OCI-LY1 (cell line): ENCODE measurements around the gene TMEM161B.

Experiments
- CTCF ChIP-seq: fragments of 200-600 bp; sonication (generic), shearing (Covaris generic); IDR thresholded peaks from 2 replicates; pipeline ENCODE4 v1.5.1; 2017; ENCODE audit warnings: mild to moderate bottlenecking, antibody characterized with exemption, low read length, moderate library complexity, mixed read lengths
- EZH2 ChIP-seq: fragments of 200-600 bp; sonication (generic), shearing (Covaris generic); IDR thresholded peaks from 2 replicates; pipeline ENCODE4 v1.8.0; 2017; ENCODE audit warnings: borderline replicate concordance, mixed run types, mild to moderate bottlenecking, antibody characterized with exemption, low read length, moderate library complexity, mixed read lengths

DNA sequence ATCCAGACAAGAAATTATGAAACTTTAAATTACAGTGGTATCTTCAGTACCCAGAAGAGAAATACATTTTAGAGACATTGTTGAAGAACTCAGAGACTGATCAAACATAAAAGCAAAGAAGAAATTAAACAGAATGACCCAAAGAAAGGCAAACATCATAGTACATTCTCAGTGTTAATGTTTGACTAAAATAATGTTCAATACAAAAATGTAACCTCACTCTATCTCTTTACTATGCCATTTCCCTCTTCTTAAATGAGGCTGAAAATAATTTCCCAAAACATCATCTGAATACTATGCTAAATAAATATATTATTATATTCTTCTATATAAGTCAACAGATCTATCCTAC, 22.8 kb downstream of the TMEM161B start:
- TF ChIP-seq CTCF (no peak), EZH2 (no peak)
